ENCODE data around the gene IRF8.

GRCh38 chr16:85888405-85889331 is 10.3 kb upstream of the IRF8 start:
- TF ChIP-seq CTCF (conservative IDR thresholded peaks at IDR 0.05; ENCODE audit: low read depth, low read length) (no peak), EZH2 (IDR thresholded peaks at IDR 0.05; ENCODE audit: borderline replicate concordance, low read depth, low read length, poor library complexity, severe bottlenecking) (no peak)

All from A673 (cell line).